Keratinocyte (primary cell): ENCODE results near the gene FMR1. TPM values are rescaled to one million over a fixed set of nuclear protein-coding genes. Genes with fewer than 3 reads are reported as not detected.

ENCODE experiments used
- DNase-seq: peaks from one replicate; pipeline ENCODE4 v3.0.0-alpha.2; 2011; ENCODE audit warnings: low read depth, missing footprints, low spot score
- FAIRE-seq: peaks from 2 replicates; lab custom pipeline; 2011; peaks lifted over from hg19 to GRCh38; lab: Jason Lieb, UNC
- H2AFZ ChIP-seq: 2 replicates; pipeline ENCODE4 v1.6.0; 2012; ENCODE audit warnings: low read length, control low read depth, inconsistent platforms; ENCODE audit not compliant: control insufficient read depth
- H3K27ac ChIP-seq: 2 replicates; pipeline ENCODE4 v1.5.1; 2011; ENCODE audit warnings: low read length; ENCODE audit not compliant: control insufficient read depth, insufficient read depth
- H3K27me3 ChIP-seq: 3 replicates; pipeline ENCODE4 v1.6.0; 2011; ENCODE audit warnings: low read length; ENCODE audit not compliant: control insufficient read depth, insufficient read depth; ENCODE audit errors: extremely low read depth
- H3K36me3 ChIP-seq, 2 experiments: 2 replicates in 1 of 2; 3 replicates in 1 of 2; pipeline ENCODE4 v1.5.1; 2011; ENCODE audit warnings: low read length in 2 of 2, mild to moderate bottlenecking in 1 of 2; ENCODE audit not compliant: control insufficient read depth in 2 of 2, insufficient read depth in 2 of 2; ENCODE audit errors: extremely low read depth in 1 of 2
- H3K4me1 ChIP-seq: 3 replicates; pipeline ENCODE4 v1.5.1; 2011; ENCODE audit warnings: low read length; ENCODE audit not compliant: control insufficient read depth, insufficient read depth; ENCODE audit errors: extremely low read depth
- H3K4me2 ChIP-seq: 3 replicates; pipeline ENCODE4 v1.6.0; 2011; ENCODE audit warnings: low read depth, low read length; ENCODE audit not compliant: control insufficient read depth, insufficient read depth; ENCODE audit errors: extremely low read depth
- H3K4me3 ChIP-seq, 3 experiments: fragments of 200-600 bp in 1 of 3; sonication (generic) in 1 of 3; 2 replicates in 2 of 3; 3 replicates in 1 of 3; pipeline ENCODE4 v1.5.1; 2011 to 2016; ENCODE audit warnings: low read length in 3 of 3, mild to moderate bottlenecking in 3 of 3, control low read depth in 2 of 3, inconsistent platforms in 1 of 3, low read depth in 1 of 3, mixed read lengths in 1 of 3, mixed run types in 1 of 3, moderate library complexity in 1 of 3; ENCODE audit not compliant: control insufficient read depth in 2 of 3, insufficient read depth in 2 of 3; ENCODE audit errors: extremely low read depth in 1 of 3
- H3K79me2 ChIP-seq: 2 replicates; pipeline ENCODE4 v1.6.0; 2012; ENCODE audit warnings: low read length; ENCODE audit not compliant: control insufficient read depth, insufficient read depth
- H3K9ac ChIP-seq: 3 replicates; pipeline ENCODE4 v1.6.0; 2011; ENCODE audit warnings: low read length; ENCODE audit not compliant: control insufficient read depth, insufficient read depth; ENCODE audit errors: extremely low read depth
- H3K9me1 ChIP-seq: 3 replicates; pipeline ENCODE4 v1.6.0; 2011; ENCODE audit warnings: low read length; ENCODE audit not compliant: control insufficient read depth, insufficient read depth; ENCODE audit errors: extremely low read depth
- H3K9me3 ChIP-seq: 2 replicates; pipeline ENCODE4 v1.5.1; 2012; ENCODE audit warnings: low read depth, low read length; ENCODE audit not compliant: control insufficient read depth
- H4K20me1 ChIP-seq: 3 replicates; pipeline ENCODE4 v1.6.0; 2011; ENCODE audit warnings: low read length; ENCODE audit not compliant: control insufficient read depth, insufficient read depth; ENCODE audit errors: extremely low read depth
- EZH2 ChIP-seq: IDR thresholded peaks from one replicate; pipeline ENCODE4 v1.6.1; 2012; ENCODE audit warnings: inconsistent platforms, mild to moderate bottlenecking, low read length, moderate library complexity
- dilution Hi-C: fragments of 300-500 bp; cut with MboI; formaldehyde crosslinking; loops from one replicate; pipeline ENCODE4 v1.7.0; 2020; ENCODE audit warnings: low sequenced_read_pairs; ENCODE audit not compliant: extremely low pct_ligation_motif_present
- polyA plus RNA-seq, 5 experiments: library from polyadenylated mRNA; depleted of rRNA in 3 of 5; stranded (reverse) in 3 of 5; stranded (forward) in 1 of 5; unstranded in 1 of 5; fragments of >200 nt; gene quantifications; 1 replicate in 1 of 5; 2 replicates in 3 of 5; 3 replicates in 1 of 5; pipeline versions ENCODE4 v1.2.1 to v1.2.3, GENCODE V29; 2011 to 2012; ENCODE audit warnings: missing spikeins in 2 of 5, low read depth in 1 of 5, low replicate concordance in 1 of 5
- TF ChIP-seq, protein P1 (sequence below), 3 experiments: IDR thresholded peaks in 1 of 3; conservative IDR thresholded peaks in 1 of 3; optimal IDR thresholded peaks in 1 of 3; 2 replicates in 2 of 3; 3 replicates in 1 of 3; pipeline versions ENCODE3 to v1.5.1; 2011; ENCODE audit warnings: low read length in 3 of 3, mild to moderate bottlenecking in 3 of 3, moderate library complexity in 2 of 3, control low read depth in 1 of 3, inconsistent platforms in 1 of 3; ENCODE audit not compliant: insufficient read depth in 2 of 3; ENCODE audit errors: extremely low read depth in 1 of 3

The FMR1 gene
- polyA plus RNA-seq, 1 donor (not counting 4 experiments of a cell fraction or from before 2014, with no cell fraction given), result 26.0 TPM

DNA sequence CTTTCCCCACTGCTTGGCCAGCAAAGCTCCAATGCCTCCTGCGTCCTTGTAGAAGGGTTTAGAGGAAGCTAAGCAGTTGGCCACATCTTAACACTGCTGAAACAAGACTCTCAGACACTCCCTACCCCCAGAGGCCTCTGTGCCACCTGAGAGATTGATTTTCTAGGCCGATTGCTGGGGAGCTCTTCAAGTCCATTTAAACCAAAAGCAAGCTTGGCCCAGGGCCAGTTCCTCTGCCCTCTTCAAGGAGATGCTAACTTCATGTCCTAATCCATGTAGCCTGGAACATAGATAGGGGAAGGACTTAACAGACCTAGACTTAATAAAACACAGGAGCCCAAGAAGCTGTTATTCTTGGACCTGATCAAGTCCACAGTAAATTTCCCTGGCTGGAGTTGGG is 42.3 kb downstream of the FMR1 start:
- no peak for FAIRE-seq
- H3K9me1 ChIP-seq, result no peaks in the 10 kb centered on the region
- peaks cover 3% of the 10 kb centered on the region for H3K4me1 ChIP-seq
- no peak overlapping the region for H3K9ac ChIP-seq
- dilution Hi-C loops, result no loop called here
- no peaks in the 10 kb centered on the region for H4K20me1 ChIP-seq
- no peak overlapping the region for H3K4me3 ChIP-seq
- no peak overlapping the region for H2AFZ ChIP-seq
- no peak for TF ChIP-seq EZH2
- TF ChIP-seq, protein P1, sequence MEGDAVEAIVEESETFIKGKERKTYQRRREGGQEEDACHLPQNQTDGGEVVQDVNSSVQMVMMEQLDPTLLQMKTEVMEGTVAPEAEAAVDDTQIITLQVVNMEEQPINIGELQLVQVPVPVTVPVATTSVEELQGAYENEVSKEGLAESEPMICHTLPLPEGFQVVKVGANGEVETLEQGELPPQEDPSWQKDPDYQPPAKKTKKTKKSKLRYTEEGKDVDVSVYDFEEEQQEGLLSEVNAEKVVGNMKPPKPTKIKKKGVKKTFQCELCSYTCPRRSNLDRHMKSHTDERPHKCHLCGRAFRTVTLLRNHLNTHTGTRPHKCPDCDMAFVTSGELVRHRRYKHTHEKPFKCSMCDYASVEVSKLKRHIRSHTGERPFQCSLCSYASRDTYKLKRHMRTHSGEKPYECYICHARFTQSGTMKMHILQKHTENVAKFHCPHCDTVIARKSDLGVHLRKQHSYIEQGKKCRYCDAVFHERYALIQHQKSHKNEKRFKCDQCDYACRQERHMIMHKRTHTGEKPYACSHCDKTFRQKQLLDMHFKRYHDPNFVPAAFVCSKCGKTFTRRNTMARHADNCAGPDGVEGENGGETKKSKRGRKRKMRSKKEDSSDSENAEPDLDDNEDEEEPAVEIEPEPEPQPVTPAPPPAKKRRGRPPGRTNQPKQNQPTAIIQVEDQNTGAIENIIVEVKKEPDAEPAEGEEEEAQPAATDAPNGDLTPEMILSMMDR (optimal IDR thresholded peaks at IDR 0.05 in 1 of 3, IDR thresholded peaks at IDR 0.05 in 1 of 3, conservative IDR thresholded peaks at IDR 0.05 in 1 of 3; ENCODE audit: extremely low read depth in 1 of 3, insufficient read depth in 2 of 3, low read length in 3 of 3), result no peak
- H3K36me3 ChIP-seq, result no peaks in the 10 kb centered on the region
- H3K27me3 ChIP-seq, result no peaks in the 10 kb centered on the region
- DNase-seq, result no peak
- H3K79me2 ChIP-seq, result no peaks in the 10 kb centered on the region
- no peak overlapping the region for H3K4me2 ChIP-seq
- H3K9me3 ChIP-seq, result no peaks in the 10 kb centered on the region
- no peak overlapping the region for H3K27ac ChIP-seq

DNA sequence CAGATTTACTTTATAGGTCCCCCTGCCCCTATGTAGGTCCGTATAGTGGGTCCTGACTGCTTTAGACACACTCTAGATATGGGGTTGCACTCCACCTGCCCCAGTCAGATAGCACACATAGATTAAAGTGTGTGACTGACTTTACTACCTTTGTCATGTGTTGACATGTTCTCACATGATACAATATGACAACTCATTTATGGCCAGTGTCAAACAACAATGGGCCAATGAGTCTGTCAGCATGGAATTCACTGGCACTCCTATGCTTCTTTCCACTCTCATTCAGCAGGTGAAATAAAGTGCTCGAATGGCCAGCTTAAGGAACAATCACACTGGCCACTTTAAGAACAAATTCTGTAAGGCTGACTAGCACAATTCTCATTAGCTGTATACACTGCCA is 45.6 kb downstream of the FMR1 start:
- dilution Hi-C loops, result no loop called here
- H3K9me3 ChIP-seq, result no peaks in the 10 kb centered on the region
- H2AFZ ChIP-seq, result no peak overlapping the region
- H4K20me1 ChIP-seq, result no peaks in the 10 kb centered on the region
- H3K4me2 ChIP-seq, result no peak overlapping the region
- H3K36me3 ChIP-seq, result no peaks in the 10 kb centered on the region
- H3K9me1 ChIP-seq, result no peaks in the 10 kb centered on the region
- DNase-seq, result no peak
- H3K27me3 ChIP-seq, result no peaks in the 10 kb centered on the region
- no peak for TF ChIP-seq EZH2
- TF ChIP-seq, protein P1 (optimal IDR thresholded peaks at IDR 0.05 in 1 of 3, IDR thresholded peaks at IDR 0.05 in 1 of 3, conservative IDR thresholded peaks at IDR 0.05 in 1 of 3; ENCODE audit: extremely low read depth in 1 of 3, insufficient read depth in 2 of 3, low read length in 3 of 3), result no peak
- peaks cover 3% of the 10 kb centered on the region for H3K4me1 ChIP-seq
- H3K79me2 ChIP-seq, result no peaks in the 10 kb centered on the region
- no peak overlapping the region for H3K27ac ChIP-seq
- H3K4me3 ChIP-seq, result no peak overlapping the region
- H3K9ac ChIP-seq, result no peak overlapping the region
- FAIRE-seq, result no peak
